ENCODE data around the gene GALNT18.

Gene GALNT18

GRCh38 chr11:11253497-11253896, 368.3 kb downstream of the GALNT18 start:
- in situ Hi-C loops (cut with HindIII; ENCODE audit: low pct_unique_long_range_greater_than_20kb, low sequenced_read_pairs), result no loop called here
- DNase-seq (ENCODE audit: low read depth in 1 of 2, low spot score in 1 of 2), result no peak

GRCh38 chr11:11252403-11252802, 369.4 kb downstream of the GALNT18 start:
- no peak for DNase-seq (ENCODE audit: low read depth in 1 of 2, low spot score in 1 of 2)
- in situ Hi-C loops (cut with HindIII; ENCODE audit: low pct_unique_long_range_greater_than_20kb, low sequenced_read_pairs), result no loop called here
- TF ChIP-seq JUND (IDR thresholded peaks at IDR 0.05; ENCODE audit: low read depth), result no peak

More at GRCh38 chr11:11253497-11253896, 368.3 kb downstream of the GALNT18 start:
- no peak for TF ChIP-seq JUND (IDR thresholded peaks at IDR 0.05; ENCODE audit: low read depth)

GRCh38 chr11:11251394-11251970, 370.3 kb downstream of the GALNT18 start:
- DNase-seq (ENCODE audit: low read depth in 1 of 2, low spot score in 1 of 2), result no peak
- in situ Hi-C loops (cut with HindIII; ENCODE audit: low pct_unique_long_range_greater_than_20kb, low sequenced_read_pairs), result no loop called here
- no peak for TF ChIP-seq JUND (IDR thresholded peaks at IDR 0.05; ENCODE audit: low read depth)

GRCh38 chr11:11250470-11250869, 371.3 kb downstream of the GALNT18 start:
- peak in 1 of 2 experiments; percentile 20 for DNase-seq (ENCODE audit: low read depth in 1 of 2, low spot score in 1 of 2)
- TF ChIP-seq JUND (IDR thresholded peaks at IDR 0.05; ENCODE audit: low read depth), result no peak
- in situ Hi-C loops (cut with HindIII; ENCODE audit: low pct_unique_long_range_greater_than_20kb, low sequenced_read_pairs), result no loop called here

GRCh38 chr11:11247576-11247975, 374.2 kb downstream of the GALNT18 start:
- DNase-seq (ENCODE audit: low read depth in 1 of 2, low spot score in 1 of 2), result no peak
- in situ Hi-C loops (cut with HindIII; ENCODE audit: low pct_unique_long_range_greater_than_20kb, low sequenced_read_pairs), result no loop called here
- TF ChIP-seq JUND (IDR thresholded peaks at IDR 0.05; ENCODE audit: low read depth), result no peak

GRCh38 chr11:11247086-11247485, 374.7 kb downstream of the GALNT18 start:
- no peak for DNase-seq (ENCODE audit: low read depth in 1 of 2, low spot score in 1 of 2)
- no peak for TF ChIP-seq JUND (IDR thresholded peaks at IDR 0.05; ENCODE audit: low read depth)
- in situ Hi-C loops (cut with HindIII; ENCODE audit: low pct_unique_long_range_greater_than_20kb, low sequenced_read_pairs), result no loop called here

- no peak for TF ChIP-seq JUND (IDR thresholded peaks at IDR 0.05; ENCODE audit: low read depth)
- DNase-seq (ENCODE audit: low read depth in 1 of 2, low spot score in 1 of 2), result no peak
- in situ Hi-C loops (cut with HindIII; ENCODE audit: low pct_unique_long_range_greater_than_20kb, low sequenced_read_pairs), result no loop called here
These were observed 375.6 kb downstream of the GALNT18 start for GRCh38 chr11:11246166-11246565.

GRCh38 chr11:11245453-11245852, 376.4 kb downstream of the GALNT18 start:
- TF ChIP-seq JUND (IDR thresholded peaks at IDR 0.05; ENCODE audit: low read depth), result no peak
- no peak for DNase-seq (ENCODE audit: low read depth in 1 of 2, low spot score in 1 of 2)
- in situ Hi-C loops (cut with HindIII; ENCODE audit: low pct_unique_long_range_greater_than_20kb, low sequenced_read_pairs), result no loop called here

- no peak for DNase-seq (ENCODE audit: low read depth in 1 of 2, low spot score in 1 of 2)
- no peak for TF ChIP-seq JUND (IDR thresholded peaks at IDR 0.05; ENCODE audit: low read depth)
- in situ Hi-C loops (cut with HindIII; ENCODE audit: low pct_unique_long_range_greater_than_20kb, low sequenced_read_pairs), result no loop called here
These were observed 377.2 kb downstream of the GALNT18 start for GRCh38 chr11:11244470-11245080.

GRCh38 chr11:11243590-11244469, 378.0 kb downstream of the GALNT18 start:
- no peak for DNase-seq (ENCODE audit: low read depth in 1 of 2, low spot score in 1 of 2)
- in situ Hi-C loops (cut with HindIII; ENCODE audit: low pct_unique_long_range_greater_than_20kb, low sequenced_read_pairs), result no loop called here
- TF ChIP-seq JUND (IDR thresholded peaks at IDR 0.05; ENCODE audit: low read depth), result no peak

- no peak for TF ChIP-seq JUND (IDR thresholded peaks at IDR 0.05; ENCODE audit: low read depth)
- no peak for DNase-seq (ENCODE audit: low read depth in 1 of 2, low spot score in 1 of 2)
These were observed 378.6 kb downstream of the GALNT18 start for GRCh38 chr11:11243209-11243589.

GRCh38 chr11:11241284-11241683, 380.5 kb downstream of the GALNT18 start:
- in situ Hi-C loops (cut with HindIII; ENCODE audit: low pct_unique_long_range_greater_than_20kb, low sequenced_read_pairs), result no loop called here
- no peak for DNase-seq (ENCODE audit: low read depth in 1 of 2, low spot score in 1 of 2)
- TF ChIP-seq JUND (IDR thresholded peaks at IDR 0.05; ENCODE audit: low read depth), result no peak

More at GRCh38 chr11:11243209-11243589, 378.6 kb downstream of the GALNT18 start:
- in situ Hi-C loops (cut with HindIII; ENCODE audit: low pct_unique_long_range_greater_than_20kb, low sequenced_read_pairs), result no loop called here

- DNase-seq (ENCODE audit: low read depth in 1 of 2, low spot score in 1 of 2), result no peak
- in situ Hi-C loops (cut with HindIII; ENCODE audit: low pct_unique_long_range_greater_than_20kb, low sequenced_read_pairs), result no loop called here
- TF ChIP-seq JUND (IDR thresholded peaks at IDR 0.05; ENCODE audit: low read depth), result no peak
These were observed 381.8 kb downstream of the GALNT18 start for GRCh38 chr11:11239959-11240358.

Data from T47D (cell line).